Activated naive CD8-positive, alpha-beta T cell (primary cell): ENCODE measurements around the gene ACAT1.
"Not testable (repeated sequence)": the region's sequence is repeated elsewhere in the genome, so short reads cannot be mapped to it uniquely, and the experiment has no call there.

Source experiments
- H3K27ac Mint-ChIP-seq: one replicate; pipeline ENCODE4 v1.8.0; 2021; ENCODE audit warnings: mixed read lengths
- H3K27me3 Mint-ChIP-seq: one replicate; pipeline ENCODE4 v1.8.0; 2021; ENCODE audit warnings: mixed read lengths
- H3K36me3 Mint-ChIP-seq: one replicate; pipeline ENCODE4 v1.8.0; 2021; ENCODE audit warnings: mixed read lengths
- H3K4me1 Mint-ChIP-seq: one replicate; pipeline ENCODE4 v1.8.0; 2021; ENCODE audit warnings: low read depth, mixed read lengths
- H3K4me3 Mint-ChIP-seq: one replicate; pipeline ENCODE4 v1.8.0; 2021; ENCODE audit warnings: mild to moderate bottlenecking, mixed read lengths
- H3K9me3 Mint-ChIP-seq: one replicate; pipeline ENCODE4 v1.8.0; 2021; ENCODE audit warnings: low read depth, mixed read lengths

ACAT1 gene

DNA sequence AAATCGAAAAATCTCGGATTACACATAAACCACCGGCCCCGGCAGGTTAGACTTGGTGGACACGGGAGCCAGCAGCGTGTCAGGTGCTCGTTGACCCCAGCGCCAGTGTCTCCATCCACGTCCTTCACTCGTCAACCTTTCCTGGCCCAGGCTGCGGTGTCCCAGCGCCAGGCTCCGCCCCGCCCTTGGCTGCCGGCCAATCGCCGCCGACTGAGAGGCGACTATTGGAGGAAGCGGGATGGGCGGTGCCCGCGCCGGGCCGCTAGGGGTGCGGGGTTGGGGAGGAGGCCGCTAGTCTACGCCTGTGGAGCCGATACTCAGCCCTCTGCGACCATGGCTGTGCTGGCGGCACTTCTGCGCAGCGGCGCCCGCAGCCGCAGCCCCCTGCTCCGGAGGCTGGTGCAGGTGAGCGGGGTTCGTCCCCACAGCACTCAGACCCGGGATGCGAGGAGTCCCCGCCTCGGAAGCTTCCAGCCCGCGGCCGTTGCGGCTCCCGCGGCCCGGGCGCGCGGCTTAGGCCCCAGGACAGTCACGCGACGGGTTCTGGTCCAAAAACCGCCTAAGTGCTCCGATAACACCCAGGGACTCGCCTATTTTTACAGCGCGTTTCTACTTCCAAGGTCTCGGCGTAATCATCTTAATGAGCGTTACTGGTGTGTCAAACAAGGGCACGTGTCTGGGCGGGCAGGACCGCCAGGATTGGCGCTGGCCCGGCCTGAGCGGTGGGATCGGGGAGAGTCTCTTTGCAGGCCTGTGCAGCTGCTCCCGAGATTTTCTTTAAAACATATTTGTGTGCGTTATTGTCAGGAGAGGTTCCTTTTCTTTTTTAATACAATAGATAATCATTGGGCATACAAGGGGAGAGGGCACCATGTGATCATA lies at the start of gene ACAT1:
Gene ACAT1 (plus strand): TSS at position 294 of the 882 bp plus-strand sequence. CDS start 40 bp downstream, at position 334.
- Mint-ChIP-seq H3K27ac (peak within 1 kb of the TSS; percentile 93), H3K36me3 (no peaks in the 10 kb centered on the region), H3K27me3 (no peaks in the 10 kb centered on the region), H3K4me1 (peaks cover 34% of the 10 kb centered on the region), H3K4me3 (peak within 1 kb of the TSS; percentile 98), H3K9me3 (no peaks in the 10 kb centered on the region)

DNA sequence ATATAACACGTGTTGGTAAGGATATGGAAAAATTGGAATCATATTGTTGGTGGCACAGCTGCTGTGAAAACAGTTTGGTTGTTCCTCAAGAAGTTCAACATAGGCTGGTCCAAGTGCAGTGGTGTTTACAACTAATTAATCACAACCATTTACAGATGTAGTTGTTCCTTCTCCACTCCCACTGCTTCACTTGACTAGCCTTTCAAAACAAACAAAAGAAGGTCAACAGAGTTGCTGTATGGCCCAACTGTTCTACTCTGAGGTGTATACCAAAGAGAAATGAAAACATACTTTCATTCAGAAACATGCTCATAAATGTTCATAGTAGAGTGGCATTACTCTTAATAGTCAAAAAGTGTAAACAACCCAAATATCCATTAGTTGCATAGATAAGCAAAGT lies 36.6 kb upstream of the ACAT1 start:
- Mint-ChIP-seq H3K9me3 (no peaks in the 10 kb centered on the region), H3K4me1 (peaks cover 4% of the 10 kb centered on the region), H3K27ac (no peak overlapping the region), H3K4me3 (no peak overlapping the region), H3K27me3 (no peaks in the 10 kb centered on the region), H3K36me3 (peaks cover 10% of the 10 kb centered on the region)

DNA sequence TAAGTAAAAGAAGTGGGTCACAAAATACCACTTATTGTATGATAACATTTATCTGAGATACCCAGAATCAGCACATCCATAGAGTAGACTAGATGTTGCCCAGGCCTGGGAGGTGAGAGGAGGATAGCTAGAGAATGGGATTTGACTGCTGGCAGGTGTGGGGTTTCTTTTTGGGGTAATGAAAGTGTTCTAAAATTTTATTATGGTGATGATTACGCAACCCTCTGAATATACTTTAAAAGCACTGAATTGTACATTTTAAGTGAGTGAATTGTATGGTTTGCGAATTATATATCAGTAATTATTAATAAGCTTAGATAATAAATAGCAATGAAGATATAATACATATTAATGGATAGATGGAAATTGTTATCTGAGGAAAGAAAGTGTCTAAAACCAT lies 35.7 kb upstream of the ACAT1 start:
- H3K9me3 Mint-ChIP-seq = no peaks in the 10 kb centered on the region
- no peak overlapping the region for H3K27ac Mint-ChIP-seq

DNA sequence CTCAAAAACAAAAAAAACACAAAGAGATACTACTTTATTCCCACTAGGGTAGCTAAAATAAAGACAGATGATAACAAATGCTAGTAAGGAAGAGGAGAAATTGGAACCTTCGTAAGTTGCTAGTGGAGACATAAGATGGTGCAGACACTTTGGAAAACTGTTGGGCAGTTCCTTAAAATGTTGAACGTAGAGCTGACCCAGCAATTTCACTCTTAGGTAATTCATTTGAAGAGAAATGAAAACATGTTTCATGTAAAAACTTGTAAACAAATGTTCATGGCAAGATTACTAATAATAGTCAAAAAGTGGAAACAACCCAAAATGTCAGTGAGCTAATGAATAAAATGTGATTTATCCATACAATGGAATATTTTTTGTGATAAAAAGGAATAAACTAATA lies 29.2 kb upstream of the ACAT1 start:
- H3K36me3 Mint-ChIP-seq = no peaks in the 10 kb centered on the region

More for the DNA sequence above, 35.7 kb upstream of the ACAT1 start:
- H3K36me3 Mint-ChIP-seq = peaks cover 7% of the 10 kb centered on the region
- H3K4me3 Mint-ChIP-seq = no peak overlapping the region
- no peaks in the 10 kb centered on the region for H3K27me3 Mint-ChIP-seq
- peaks cover 4% of the 10 kb centered on the region for H3K4me1 Mint-ChIP-seq

DNA sequence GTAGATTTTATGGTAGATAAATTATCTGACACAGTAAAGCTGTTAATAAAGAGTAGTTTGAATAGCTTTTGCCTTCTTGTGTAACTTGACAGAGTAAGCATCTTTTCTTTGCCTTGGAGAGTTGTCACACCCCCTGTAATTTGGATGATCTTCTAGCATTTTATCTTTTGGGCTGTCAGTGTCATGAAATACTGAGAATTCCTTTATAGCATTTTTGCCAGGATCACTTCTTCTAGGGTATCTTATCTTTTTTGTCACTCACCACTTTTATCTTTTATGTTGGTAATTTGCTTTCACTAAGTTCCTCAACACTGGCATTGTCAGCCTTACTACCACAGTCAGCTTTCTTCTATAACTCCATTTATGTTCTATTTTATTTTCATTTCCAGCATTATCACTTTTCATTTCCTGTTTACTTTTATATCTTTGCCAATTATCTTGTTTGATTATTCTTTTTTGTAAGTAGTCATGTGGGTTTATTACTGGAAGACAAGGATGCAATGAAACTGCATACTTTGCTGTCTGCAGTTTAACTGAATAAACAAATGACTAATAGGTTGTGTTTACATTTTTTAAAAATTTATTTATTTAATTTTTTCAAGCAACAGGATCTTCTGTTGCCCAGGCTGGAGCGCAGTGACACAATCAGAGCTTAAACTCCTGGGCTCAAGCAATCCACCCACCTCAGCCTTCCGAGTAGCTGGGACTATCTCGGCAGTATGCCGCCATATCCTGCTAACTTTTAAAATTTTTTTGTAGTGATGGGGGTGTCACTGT lies 28.1 kb upstream of the ACAT1 start:
- H3K27ac Mint-ChIP-seq = peak overlapping the region; percentile 24
- peaks cover 1% of the 10 kb centered on the region for H3K4me1 Mint-ChIP-seq
- no peaks in the 10 kb centered on the region for H3K27me3 Mint-ChIP-seq
- peaks cover 3% of the 10 kb centered on the region for H3K36me3 Mint-ChIP-seq
- H3K9me3 Mint-ChIP-seq = no peaks in the 10 kb centered on the region
- H3K4me3 Mint-ChIP-seq = no peak overlapping the region

More for the DNA sequence above, 29.2 kb upstream of the ACAT1 start:
- H3K4me3 Mint-ChIP-seq = no peak overlapping the region
- peaks cover 1% of the 10 kb centered on the region for H3K4me1 Mint-ChIP-seq
- H3K27ac Mint-ChIP-seq = no peak overlapping the region
- H3K9me3 Mint-ChIP-seq = no peaks in the 10 kb centered on the region
- H3K27me3 Mint-ChIP-seq = no peaks in the 10 kb centered on the region

DNA sequence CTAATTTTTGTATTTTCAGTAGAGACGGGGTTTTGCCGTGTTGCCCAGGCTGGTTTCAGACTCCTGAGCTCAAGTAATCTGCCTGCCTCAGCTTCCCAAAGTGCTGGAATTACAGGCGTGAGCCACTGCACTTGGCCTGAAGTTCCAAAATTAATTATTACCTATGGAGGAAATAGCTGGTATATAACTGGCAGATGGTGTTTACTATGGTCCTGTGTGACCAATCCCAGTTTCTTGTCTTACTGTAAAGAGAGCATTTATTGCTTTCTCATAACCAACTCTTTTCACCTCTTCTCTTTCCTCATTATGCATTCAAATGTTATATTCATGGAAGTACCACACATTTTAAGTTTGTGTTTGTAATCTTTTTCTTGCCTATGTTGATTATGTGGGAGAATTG lies 24.2 kb upstream of the ACAT1 start:
- Mint-ChIP-seq H3K4me1 (peaks cover 1% of the 10 kb centered on the region), H3K27me3 (no peaks in the 10 kb centered on the region), H3K27ac (peak overlapping the region; percentile 52), H3K36me3 (peaks cover 3% of the 10 kb centered on the region), H3K9me3 (no peaks in the 10 kb centered on the region), H3K4me3 (no peak overlapping the region)

DNA sequence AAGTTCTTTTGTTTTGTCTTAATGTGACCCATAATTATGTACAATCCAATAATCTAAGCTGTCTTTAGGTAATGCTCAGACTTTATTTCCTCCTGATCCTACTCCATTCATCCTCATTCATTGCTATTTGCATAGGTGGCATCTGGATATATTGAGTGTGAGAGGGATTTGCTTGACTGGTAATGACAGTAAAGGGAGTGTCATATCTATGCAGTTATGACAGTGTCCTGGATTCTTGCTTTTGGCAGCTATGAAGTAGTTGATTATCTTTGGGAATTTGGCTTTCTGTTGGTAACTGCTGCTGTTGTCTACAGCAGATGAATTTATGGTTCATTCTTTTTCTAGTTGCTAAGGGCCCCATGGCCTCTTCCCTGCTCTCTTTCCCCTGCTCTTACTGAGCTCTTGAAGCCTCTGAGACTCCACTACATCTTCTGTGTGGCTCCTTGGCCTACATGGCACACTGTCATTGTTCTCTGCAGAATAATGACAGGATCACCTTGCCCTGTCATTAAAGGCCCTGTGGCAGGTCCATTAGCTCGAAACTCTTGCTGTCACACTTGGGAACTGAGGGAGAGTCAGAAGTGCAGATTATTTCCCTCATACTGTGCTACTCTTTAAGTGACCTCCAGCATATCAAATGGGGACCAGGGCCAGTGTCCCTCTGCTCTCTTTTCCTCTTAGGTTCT lies 20.1 kb upstream of the ACAT1 start:
- peak overlapping the region; percentile 78 for H3K27ac Mint-ChIP-seq

DNA sequence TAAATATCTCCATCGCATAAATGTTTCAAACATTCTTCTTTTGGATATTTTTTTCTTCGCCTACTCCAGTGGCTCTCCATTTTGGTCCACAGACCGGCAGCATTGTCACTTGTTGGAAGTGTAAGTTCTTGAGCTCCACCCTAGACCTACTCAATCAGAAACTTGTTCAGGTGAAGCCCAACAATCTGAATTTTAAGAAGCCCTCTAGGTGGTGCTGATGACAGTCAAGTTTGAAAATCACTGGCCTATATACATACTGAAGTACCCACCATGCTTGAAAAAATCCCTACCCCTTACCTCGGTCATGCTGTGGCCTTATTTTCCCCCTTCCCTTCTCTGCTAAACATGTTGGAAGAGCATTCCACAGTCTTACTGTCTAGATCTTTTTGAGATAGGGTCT lies 10.2 kb upstream of the ACAT1 start:
- Mint-ChIP-seq H3K27ac (peak overlapping the region; percentile 2), H3K4me1 (no peaks in the 10 kb centered on the region), H3K27me3 (no peaks in the 10 kb centered on the region), H3K9me3 (no peaks in the 10 kb centered on the region), H3K4me3 (no peak overlapping the region), H3K36me3 (peaks cover 2% of the 10 kb centered on the region)

More for the DNA sequence above, 20.1 kb upstream of the ACAT1 start:
- Mint-ChIP-seq H3K4me3 (no peak overlapping the region), H3K4me1 (no peaks in the 10 kb centered on the region), H3K9me3 (no peaks in the 10 kb centered on the region), H3K36me3 (peaks cover 3% of the 10 kb centered on the region), H3K27me3 (no peaks in the 10 kb centered on the region)

DNA sequence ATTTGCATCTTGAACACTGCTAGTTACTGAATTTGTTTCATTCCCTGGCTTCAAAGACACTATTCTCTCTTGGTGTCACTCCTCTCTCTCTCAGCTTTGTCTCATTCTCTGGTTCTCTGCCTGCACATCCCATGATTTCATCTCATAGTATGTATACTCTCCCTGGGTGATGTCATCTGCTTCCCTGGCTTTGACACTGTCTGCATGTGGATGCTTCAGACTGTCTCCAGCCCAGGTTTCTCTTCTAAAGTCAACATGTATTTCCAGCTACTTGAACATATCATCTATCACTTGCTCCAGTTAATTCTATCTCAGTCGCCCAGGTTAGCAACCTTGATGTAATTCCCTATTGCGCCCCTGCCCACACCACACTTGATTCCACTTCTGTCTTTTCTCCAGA lies 9.3 kb upstream of the ACAT1 start:
- Mint-ChIP-seq H3K27ac (peak overlapping the region; percentile 35), H3K27me3 (no peaks in the 10 kb centered on the region), H3K9me3 (no peaks in the 10 kb centered on the region), H3K4me3 (no peak overlapping the region), H3K36me3 (peaks cover 2% of the 10 kb centered on the region), H3K4me1 (no peaks in the 10 kb centered on the region)

DNA sequence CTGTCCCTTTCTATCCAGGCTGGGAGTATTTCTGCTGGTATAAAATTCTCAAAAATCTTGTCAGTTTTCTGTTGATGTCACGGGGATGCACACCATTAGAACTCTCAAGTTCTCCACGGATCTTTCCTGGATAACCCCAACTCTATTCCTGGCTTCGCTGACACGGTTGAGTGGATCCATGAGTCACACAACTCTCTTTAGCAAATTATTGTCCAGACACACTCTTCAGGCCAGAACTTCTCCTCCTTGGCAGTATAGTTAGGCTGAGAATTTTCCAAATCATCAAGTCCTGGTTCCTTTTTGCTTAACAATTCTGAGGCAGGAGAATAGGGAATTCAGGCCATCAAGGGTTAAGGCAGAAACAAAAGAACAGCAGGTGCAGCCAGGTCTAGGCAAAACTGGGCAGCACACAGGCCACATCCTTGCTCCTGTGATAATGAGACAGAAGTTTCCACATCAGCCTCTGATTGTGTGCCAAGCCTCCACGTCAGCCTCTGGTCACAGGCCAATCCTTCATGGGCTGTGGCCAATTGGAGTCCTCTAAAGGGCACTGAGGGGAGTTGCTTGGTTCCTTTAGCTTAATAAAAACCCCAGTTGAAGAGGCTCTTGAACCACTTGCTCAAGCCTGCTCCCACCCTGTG lies 5.7 kb upstream of the ACAT1 start:
- no peak overlapping the region for H3K4me3 Mint-ChIP-seq
- peaks cover 2% of the 10 kb centered on the region for H3K36me3 Mint-ChIP-seq
- H3K27me3 Mint-ChIP-seq = no peaks in the 10 kb centered on the region
- H3K27ac Mint-ChIP-seq = no peak overlapping the region
- H3K4me1 Mint-ChIP-seq = no peaks in the 10 kb centered on the region
- no peaks in the 10 kb centered on the region for H3K9me3 Mint-ChIP-seq

DNA sequence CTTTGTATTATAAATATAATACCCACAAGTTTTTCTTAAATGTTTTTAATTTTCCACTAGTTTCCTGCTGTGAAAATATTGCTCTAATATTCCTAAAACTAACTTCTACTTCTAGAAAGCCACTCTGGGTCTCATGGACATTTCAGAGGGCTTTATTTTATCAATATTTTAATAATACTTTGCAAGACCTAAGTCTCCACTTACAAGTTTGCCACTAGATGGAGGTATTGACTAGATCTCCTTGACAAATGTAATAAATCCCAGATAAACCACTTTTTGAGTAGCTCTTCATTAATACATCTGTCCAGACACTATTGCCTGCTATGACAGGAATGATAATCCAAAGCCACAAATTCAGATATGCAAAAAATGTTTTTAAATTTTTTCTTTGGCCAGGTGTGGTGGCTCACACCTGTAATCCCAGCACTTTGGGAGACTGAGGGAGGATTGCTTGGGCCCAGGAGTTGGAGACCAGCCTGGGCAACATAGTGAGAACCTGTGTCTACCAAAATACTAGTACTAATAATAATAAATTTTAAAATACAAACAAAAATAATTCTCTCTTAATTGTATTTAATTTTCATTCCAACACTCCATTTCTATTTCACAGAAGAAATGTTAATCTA lies 3.5 kb upstream of the ACAT1 start:
- Mint-ChIP-seq H3K4me1 (peaks cover 12% of the 10 kb centered on the region), H3K4me3 (no peak overlapping the region), H3K9me3 (no peaks in the 10 kb centered on the region), H3K27me3 (no peaks in the 10 kb centered on the region), H3K27ac (no peak overlapping the region), H3K36me3 (peaks cover 2% of the 10 kb centered on the region)

DNA sequence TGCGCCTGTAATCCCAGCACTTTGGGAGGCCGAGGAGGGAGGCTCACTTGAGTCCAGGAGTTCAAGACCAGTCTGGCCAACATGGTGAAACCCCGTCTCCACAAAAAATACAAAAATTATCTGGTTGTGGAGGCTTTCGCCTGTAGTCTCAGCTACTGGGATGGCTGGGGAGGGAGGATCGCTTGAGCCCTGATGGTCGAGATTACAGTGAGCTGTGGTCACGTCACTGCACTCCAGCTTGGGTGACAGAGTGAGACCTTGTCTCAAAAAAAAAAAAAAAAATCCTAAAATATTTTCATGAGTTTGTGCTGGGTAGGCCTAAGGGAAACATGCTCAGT lies 462 bp upstream of the ACAT1 start:
- H3K36me3 Mint-ChIP-seq, H3K27me3 Mint-ChIP-seq, H3K9me3 Mint-ChIP-seq: not testable (repeated sequence)
- Mint-ChIP-seq H3K27ac (peak overlapping the region; percentile 58), H3K4me1 (peaks cover 31% of the 10 kb centered on the region), H3K4me3 (peak overlapping the region; percentile 98)

DNA sequence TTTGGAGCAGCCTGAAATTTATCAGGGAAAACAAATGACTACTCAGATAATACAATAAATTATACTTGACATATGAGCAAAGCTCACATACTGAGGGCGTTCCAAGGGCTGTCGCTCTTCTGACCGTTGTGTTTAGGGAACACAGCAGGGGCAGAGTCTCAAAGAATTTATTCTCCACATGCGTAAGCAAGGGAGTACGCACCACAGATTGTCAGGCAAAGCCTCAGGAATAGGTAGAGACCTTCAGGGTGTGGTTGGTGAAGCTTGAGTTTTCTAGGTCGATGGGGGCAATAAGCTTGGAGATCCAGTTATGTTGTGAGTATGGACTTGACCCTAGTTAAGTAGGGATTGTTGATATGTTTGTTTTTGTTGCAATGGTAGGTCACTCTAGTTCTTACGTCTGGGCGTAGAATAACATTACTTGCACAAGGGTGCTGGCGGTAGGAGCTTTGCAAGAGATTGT lies 830 bp downstream of the ACAT1 start:
- no peaks in the 10 kb centered on the region for H3K9me3 Mint-ChIP-seq
- no peaks in the 10 kb centered on the region for H3K27me3 Mint-ChIP-seq
- H3K27ac Mint-ChIP-seq = peak overlapping the region; percentile 93
- peak overlapping the region; percentile 98 for H3K4me3 Mint-ChIP-seq
- peaks cover 34% of the 10 kb centered on the region for H3K4me1 Mint-ChIP-seq
- H3K36me3 Mint-ChIP-seq = no peaks in the 10 kb centered on the region

DNA sequence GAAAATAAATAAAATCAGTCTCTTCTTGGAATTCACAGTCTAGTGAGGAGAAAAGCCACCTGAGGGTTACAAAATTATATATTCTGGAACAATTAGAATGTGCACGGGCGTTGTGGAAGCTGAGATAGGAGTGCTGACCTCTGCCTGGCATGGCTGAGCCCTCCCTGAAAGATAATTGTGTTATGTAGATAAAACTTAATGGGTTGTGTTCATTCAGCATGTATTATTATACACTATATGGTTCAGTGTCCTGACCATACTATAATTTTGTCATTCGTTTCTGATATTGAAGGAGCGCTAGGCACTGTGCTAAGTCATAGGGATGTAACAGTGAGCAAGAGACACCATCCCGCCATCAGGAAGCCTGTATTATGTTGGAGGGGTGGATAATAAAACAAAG lies 3.7 kb downstream of the ACAT1 start:
- peak overlapping the region; percentile 6 for H3K27ac Mint-ChIP-seq
- no peaks in the 10 kb centered on the region for H3K9me3 Mint-ChIP-seq
- H3K27me3 Mint-ChIP-seq = no peaks in the 10 kb centered on the region
- H3K4me1 Mint-ChIP-seq = peaks cover 37% of the 10 kb centered on the region
- H3K36me3 Mint-ChIP-seq = peaks cover 2% of the 10 kb centered on the region
- H3K4me3 Mint-ChIP-seq = no peak overlapping the region
